GOT3 (cell line): ENCODE data around the gene INO80.
A peak's percentile ranks its signal among the peaks of the same experiment; 100 is the strongest.
"Not testable (repeated sequence)": the region's sequence is repeated elsewhere in the genome, so short reads cannot be mapped to it uniquely, and the experiment has no call there.

Source experiments
- DNase-seq: peaks from one replicate; lab custom pipeline; 2025; ENCODE audit warnings: mixed read lengths; lab: John Stamatoyannopoulos, UW

INO80 gene, protein sequence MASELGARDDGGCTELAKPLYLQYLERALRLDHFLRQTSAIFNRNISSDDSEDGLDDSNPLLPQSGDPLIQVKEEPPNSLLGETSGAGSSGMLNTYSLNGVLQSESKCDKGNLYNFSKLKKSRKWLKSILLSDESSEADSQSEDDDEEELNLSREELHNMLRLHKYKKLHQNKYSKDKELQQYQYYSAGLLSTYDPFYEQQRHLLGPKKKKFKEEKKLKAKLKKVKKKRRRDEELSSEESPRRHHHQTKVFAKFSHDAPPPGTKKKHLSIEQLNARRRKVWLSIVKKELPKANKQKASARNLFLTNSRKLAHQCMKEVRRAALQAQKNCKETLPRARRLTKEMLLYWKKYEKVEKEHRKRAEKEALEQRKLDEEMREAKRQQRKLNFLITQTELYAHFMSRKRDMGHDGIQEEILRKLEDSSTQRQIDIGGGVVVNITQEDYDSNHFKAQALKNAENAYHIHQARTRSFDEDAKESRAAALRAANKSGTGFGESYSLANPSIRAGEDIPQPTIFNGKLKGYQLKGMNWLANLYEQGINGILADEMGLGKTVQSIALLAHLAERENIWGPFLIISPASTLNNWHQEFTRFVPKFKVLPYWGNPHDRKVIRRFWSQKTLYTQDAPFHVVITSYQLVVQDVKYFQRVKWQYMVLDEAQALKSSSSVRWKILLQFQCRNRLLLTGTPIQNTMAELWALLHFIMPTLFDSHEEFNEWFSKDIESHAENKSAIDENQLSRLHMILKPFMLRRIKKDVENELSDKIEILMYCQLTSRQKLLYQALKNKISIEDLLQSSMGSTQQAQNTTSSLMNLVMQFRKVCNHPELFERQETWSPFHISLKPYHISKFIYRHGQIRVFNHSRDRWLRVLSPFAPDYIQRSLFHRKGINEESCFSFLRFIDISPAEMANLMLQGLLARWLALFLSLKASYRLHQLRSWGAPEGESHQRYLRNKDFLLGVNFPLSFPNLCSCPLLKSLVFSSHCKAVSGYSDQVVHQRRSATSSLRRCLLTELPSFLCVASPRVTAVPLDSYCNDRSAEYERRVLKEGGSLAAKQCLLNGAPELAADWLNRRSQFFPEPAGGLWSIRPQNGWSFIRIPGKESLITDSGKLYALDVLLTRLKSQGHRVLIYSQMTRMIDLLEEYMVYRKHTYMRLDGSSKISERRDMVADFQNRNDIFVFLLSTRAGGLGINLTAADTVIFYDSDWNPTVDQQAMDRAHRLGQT (N-terminal part only)

DNA sequence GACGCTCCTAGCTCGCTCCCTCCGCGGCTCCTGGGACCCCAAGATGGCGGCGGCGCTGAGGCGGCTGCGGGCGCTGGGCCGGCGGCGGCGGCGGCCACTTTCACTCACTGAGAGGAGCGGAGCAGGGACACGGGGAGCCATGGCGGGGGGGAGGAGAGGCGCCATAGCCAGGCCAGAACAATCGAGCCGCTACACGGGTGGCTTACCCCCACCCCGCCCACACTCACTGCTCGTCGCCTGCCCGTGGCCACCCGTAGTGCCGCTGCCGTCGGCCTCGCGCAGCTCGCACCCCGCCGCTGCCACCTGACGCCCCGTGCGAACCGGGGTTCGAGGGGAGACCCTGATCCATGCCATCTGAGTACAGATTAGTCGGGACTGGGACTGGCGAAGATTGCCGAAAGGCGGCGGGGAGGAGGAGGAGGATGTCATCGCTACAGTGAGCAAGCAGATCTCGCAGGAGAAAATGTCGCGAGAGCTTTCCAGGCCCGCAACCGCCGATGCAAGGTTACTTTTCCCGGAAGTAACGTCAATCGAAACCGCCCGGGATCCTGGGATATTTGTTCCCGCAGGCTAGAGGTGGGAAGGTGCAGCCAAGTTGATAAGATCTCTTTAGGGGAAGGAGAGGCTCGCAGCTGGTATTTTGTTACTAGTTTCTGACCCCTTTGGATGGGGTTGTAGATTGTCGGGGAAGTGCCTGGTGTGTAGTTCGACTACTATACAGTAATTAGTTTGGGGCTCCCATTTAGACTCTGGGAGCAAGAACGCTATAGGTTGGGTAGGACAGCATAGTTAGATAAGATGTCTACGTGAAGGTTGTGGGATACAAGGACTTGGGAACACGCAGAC, at the start of gene INO80:
TSS of gene INO80 (minus strand) at position 165 of the 846 bp plus-strand sequence. CDS start 19,970 bp downstream, outside the sequence.
- peak; percentile 93 for DNase-seq

DNA sequence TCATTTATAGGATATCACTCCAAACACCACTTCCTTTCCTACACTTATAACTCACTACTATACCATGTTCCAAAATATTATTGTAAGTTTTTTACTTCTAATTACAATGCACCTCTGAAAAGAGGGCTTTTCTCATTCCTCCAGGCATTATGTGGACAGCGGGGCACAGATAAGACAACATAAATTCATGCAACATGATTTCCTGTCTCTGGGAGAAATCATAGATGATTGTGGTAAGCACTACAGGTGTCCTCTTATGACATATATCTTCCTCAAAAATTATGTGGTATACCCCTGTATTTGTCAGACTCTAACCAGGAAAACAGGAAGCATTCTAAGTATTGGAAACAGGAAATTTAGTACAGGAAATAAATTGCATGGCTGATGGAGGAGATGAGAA, 45.7 kb upstream of the INO80 start:
- no peak for DNase-seq

DNA sequence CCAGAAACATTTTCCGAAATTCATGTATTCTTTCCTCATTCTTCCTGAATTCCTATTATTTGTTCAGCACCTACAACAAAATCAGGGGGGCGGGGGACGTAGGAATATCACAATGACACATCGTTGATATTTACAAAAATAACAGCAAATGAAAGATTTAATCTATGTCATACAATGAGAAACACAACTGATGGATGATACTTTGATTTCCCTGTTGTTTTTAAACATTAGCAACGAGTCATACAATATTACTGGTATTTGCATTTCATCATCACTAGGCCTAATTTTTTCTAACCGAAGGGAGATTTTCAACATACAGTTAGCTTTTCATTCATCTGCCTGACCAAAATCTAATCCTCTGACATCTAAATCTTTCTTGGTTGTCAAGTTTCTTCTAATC, 45.3 kb upstream of the INO80 start:
- DNase-seq = no peak

DNA sequence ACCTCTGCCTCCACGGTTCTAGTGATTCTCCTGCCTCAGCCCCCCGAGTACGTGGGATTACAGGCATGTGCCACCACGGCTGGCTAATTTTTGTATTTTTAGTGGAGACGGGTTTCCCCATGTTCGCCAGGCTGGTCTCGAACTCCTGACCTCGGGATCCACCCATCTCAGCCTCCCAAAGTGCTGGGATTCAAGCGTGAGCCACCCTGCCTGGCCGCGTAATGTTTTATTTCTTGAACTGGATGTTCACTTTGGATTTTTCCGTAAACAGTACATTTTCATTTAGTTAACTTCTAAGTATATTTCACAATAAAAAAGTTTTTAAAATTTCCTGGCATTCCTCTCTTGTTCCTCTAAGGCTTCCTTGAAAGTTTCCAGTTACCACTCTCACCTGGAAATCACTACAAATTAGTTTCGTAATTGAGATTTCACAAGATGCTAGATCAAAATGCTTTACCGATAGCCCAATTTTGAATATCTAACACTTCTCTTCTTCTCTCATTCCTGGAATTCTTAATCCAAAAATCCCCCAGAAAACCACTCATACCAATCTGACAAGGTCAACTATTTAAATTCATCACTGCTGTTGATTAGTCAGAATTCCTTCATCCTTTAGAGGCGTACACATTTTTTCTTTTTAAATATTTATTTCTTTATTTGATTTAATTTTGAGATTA, 44.7 kb upstream of the INO80 start:
- no peak for DNase-seq

DNA sequence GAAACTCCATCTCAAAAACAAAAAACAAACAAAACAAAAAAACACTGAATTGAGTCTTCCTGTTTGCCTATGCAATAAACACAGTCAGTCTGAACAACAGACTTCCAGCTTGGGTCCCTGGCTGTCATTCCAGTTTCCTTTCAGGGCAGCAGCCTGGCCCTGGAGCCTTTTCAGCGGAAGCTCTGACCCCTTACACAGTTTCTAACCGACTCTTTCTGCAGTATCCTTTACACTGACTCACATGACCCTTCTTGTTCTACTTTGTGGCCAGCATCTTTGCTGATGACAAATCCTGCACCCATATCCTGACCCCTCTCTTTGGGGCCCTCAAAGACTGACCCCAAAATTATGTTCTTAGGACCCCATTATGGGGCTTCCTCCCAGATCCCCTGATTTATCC, 38.3 kb upstream of the INO80 start:
- no peak for DNase-seq

DNA sequence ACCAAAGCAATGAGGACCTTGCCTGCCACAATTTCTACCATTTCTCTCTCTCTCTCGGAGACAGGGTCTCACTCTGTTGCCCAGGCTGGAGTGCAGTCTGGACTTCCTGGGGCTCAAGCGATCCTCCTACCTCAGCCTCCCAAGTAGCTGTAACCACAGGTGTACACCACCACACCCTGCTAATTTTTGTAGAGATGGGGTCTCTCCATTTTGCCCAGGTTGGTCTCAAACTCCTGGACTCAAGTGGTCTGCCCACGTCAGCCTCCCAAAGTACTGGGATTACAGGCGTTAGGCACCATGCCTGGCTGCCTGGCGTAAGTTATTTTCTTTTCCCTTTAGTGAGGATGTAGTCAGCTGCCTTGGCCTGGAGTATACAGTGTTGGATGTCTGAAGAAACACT, 37.7 kb upstream of the INO80 start:
- DNase-seq = no peak

DNA sequence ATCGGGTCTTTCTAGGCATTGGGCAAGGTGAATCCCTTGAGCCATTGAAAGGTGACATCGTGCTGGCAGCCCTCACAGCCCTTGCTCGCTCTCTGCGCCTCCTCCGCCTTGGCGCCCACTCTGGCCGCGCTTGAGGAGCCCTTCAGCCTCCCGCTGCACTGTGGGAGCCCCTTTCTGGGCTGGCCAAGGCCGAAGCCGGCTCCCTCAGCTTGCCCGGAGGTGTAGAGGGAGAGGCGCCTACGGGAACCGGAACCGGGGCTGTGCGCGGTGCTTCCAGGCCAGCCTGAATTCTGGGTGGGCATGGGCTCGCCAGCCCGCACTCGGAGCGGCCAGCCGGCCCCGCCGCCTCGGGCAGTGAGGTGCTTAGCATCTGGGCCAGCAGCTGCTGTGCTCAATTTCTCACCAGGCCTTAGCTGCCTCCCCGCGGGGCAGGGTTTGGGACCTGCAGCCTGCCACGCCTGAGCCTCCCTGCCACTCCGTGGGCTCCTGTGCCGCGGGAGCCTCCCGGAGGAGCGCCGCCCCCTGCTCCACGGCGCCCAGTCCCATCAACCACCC, 35.4 kb upstream of the INO80 start:
- no peak for DNase-seq

DNA sequence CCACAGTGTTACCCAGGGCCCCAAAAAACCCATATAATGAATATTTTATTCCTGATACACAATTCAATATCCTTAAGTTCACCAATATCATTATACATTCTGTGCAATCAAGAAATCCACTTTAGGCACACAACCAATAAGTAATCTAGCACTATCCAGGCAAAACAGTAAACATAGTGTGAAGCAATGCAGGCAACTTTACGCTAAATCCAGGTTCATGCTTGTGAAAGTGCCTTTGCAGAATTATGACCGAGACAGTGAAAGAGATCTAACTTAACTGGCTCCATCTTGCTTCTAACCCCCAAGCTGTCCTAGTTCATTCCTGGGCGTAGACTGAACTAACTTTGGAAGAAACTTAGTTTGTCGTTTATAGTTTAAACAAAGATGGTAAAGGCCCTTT, 34.2 kb upstream of the INO80 start:
- DNase-seq = no peak

DNA sequence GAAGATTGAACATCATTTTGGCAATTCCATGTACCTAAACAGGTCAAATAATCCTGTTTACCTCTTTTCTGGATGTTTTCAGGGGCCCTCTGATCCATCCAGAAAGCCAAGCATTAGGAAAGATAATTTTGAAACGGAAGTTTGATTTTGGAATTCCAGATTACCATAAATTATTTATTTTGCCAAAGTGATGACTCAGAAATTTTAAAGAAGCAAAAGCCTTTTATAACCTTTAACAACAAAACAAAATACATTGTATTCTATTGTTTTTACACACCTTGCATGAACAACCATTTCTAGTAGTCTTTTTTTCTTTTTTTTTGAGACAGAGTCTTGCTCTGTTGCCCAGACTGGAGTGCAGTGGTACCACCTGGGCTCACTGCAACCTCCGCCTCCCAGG, 32.0 kb upstream of the INO80 start:
- no peak for DNase-seq

DNA sequence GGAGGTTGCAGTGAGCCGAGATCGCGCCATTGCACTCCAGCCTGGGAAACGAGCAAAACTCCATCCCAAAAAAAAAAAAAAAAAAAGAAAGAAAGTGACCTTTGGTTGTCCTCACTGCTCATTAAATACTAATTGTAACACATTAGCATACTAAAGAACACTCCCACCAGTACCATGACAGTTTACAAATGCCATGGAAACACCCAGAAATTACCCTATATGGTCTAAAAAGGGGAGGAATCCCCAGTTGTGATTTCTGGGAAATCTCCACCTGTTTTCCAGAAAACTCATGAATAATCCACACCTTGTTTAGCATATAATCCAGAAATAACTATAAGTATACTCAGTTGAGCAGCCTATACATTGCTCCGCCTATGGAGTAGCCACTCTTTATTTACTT, 23.5 kb upstream of the INO80 start:
- DNase-seq = no peak

DNA sequence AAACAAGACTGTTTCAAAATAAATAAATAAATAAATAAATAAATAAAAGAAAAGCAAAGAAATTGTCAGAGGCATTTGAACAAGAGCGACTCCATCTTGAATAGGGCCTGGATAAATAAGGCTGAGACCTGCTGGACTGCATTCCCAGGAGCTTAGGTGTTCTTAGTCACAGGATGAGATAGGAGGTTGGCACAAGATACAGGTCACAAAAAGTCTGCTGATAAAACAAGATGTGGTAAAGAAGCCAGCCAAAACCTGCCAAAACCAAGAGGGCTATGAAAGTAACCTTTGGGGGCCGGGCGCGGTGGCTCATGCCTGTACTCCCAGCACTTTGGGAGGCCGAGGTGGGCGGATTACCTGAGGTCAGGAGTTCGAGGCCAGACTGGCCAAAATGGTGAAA, 23.0 kb upstream of the INO80 start:
- not testable (repeated sequence) for DNase-seq

DNA sequence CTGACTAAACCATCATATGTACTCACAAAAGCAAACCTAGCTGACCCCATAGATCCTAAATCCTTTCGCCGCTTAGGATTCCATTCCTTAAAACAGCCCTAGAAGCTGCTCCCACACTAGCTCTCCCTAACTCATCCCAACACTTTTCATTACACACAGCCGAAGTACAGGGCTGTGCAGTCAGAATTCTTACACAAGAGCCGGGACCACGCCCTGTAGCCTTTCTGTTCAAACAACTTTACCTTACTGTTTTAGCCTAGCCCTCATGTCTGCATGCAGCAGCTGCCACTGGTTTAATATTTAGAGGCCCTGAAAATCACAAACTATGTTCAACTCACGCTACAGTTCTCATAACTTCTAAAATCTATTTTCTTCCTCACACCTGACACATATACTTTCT, 19.5 kb upstream of the INO80 start:
- DNase-seq = not testable (repeated sequence)

DNA sequence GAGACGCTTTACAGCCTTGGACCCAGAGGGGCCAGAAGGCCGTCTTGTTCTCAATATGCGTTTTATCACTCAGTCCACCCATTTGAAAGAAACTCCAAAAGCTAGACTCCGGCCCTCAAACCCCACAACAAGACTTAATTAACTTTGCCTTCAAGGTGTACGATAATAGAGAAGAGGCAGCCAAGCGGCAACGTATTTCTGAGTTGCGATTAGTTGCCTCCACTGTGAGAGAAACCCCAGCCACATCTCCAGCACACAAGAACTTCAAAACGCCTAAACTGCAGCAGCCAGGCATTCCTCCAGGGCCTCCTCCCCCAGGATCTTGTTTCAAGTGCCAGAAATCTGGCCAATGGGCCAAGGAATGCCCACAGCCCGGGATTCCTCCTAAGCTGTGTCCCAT, 17.4 kb upstream of the INO80 start:
- no peak for DNase-seq

DNA sequence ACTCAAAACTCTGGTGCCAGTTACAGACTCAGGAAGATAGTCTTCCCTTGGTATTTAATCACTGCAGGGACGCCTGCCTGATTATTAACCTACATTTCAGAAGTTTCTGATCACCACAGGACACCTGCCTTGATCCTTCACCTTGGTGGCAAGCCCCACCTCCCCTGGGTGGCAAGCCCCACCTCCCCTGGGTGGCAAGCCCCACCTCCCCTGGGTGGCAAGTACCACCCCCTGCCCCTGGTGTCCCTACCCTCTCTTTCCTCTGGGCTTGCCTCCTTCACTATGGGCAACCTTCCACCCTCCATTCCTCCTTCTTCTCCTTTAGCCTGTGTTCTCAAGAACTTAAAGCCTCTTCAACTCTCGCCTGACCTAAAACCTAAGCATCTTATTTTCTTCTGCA, 16.0 kb upstream of the INO80 start:
- DNase-seq = not testable (repeated sequence)

DNA sequence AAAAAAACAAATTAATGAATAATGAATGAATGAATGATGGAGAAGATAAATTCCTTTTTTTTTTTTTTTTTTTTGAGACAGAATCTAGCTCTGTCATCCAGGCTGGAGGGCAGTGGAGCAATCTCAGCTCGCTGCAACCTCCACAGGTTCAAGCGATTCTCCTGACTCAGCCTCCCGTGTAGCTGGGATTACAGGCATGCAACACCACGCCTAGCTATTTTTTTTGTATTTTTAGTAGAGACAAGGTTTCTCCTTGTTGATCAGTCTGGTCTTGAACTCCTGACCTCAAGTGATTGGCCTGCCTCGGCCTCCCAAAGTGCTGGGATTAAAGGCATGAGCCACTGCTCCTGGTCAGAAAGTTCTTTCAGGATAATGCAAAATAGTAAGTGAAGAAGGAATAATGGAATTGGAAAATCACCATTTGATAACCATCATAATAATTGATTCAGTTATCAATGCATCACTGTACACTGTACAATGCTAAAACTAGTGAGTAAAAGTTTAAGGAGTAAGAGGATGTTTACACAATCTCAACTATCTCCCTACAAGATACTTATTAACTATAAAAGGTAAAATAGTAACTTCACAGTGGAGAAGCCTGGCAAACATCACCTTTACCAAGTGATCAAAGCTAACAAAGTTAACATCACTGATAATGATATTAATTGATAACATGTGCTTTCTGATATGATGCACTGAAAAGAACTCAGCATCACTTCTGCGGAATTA, 12.3 kb upstream of the INO80 start:
- no peak for DNase-seq

DNA sequence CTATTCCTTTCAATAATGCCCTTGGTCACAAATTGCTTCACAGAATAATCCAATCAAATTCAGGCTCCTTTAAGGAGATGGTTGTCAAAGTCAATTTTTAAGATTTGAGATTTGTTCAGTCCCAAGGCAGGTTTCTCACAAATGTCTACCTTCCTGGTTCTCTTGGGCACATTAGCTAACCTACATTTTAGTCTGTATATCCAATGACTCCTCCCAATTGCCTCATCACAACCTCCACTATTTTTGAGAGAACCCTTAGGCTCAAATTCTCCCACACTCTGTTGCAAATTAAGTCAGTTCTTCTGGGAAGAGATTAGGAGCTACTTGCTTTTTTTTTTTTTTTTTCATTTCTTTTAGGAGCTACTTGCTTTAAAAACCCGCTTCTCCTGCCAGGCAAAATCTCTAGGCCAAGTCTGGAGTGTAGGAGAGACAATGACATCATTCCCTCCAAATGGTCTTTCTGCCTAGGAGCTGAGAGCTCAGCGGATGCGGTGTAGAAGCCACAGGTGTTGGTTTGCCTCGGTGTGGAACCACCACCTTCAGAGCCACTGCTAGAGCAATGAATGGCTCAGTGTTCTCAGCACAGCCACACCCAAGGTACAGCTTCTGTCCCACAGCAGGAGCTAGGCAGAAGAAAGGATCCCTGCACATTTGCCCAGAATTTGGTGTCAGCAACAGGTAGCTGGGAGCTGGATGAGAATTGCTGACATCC, 10.0 kb upstream of the INO80 start:
- no peak for DNase-seq

DNA sequence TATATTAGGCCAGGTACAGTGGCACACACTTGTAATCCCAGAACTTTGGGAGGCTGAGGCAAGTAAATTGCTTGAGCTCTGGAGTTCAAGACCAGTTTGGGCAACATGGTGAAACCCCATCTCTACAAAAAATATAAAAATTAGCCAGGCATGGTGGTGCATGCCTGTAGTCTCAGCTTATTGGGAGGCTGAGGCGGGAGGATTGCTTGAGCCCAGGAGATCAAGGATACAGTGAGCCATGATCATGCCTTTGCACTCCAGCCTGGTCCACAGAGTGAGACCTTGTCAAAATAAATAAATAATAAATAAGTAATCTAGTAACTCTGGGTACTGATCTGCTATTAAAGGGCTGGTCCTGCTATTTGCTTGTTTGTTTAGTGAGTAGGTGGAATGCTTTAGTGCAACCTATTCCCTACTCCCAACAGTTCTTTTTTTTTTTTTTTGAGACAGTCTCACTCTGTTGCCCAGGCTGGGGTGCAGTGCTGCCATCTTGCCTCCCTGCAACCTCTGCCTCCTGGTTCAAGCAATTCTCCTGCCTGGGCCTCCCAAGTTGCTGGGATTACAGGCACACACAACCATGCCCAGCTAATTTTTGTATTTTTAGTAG, 9.1 kb upstream of the INO80 start:
- DNase-seq = no peak

DNA sequence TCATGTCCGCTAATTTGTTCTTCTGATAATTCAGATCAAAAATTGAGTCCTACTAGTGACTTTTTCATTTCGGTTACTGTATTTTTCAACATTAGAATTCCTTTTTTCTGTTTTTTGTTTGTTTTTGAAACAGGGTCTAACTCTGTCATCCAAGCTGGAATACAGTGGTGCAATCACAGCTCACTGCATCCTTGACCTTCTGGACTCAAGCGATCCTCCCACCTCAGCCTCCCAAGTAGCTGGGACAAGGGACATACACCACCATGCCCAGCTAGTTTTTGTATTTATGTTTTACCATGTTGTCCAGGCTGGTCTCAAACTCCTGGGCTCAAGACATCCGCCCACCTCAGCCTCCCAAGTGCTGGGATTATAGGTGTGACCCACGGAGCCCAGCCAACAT, 8.0 kb upstream of the INO80 start:
- DNase-seq = no peak

DNA sequence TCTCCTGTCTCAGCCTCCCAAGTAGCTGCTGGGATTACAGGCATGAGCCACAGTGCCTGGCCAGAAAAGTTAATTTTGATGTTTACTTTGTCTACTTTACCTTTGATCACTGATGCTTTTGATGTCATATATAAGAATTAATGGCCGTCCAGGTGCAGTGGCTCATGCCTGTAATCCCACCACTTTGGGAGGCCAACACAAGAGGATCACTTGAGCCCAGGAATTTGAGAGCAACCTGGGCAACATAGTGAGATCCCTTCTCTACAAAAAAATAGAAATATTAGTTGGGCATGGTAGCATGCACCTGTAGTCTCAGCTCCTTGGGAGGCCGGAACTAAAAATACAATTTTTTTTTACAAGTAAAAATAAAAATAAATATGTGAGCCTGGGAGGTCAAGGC, 6.8 kb upstream of the INO80 start:
- no peak for DNase-seq
